Effector memory CD8-positive, alpha-beta T cell (primary cell): ENCODE measurements around the gene CAGE1.
"Not testable (repeated sequence)": the region's sequence is repeated elsewhere in the genome, so short reads cannot be mapped to it uniquely, and the experiment has no call there.

Source experiments
- ATAC-seq: fragments of 150-1000 bp; cut with Tn5 transposase; replicated peaks from 2 replicates; pipeline ENCODE4 v1.10.0; 2021; ENCODE audit warnings: mild to moderate bottlenecking, moderate library complexity
- DNase-seq, 3 experiments: peaks; one replicate each; pipeline ENCODE4 v3.0.0; 2021
- H3K27ac Mint-ChIP-seq, 2 donors: one replicate each; pipeline ENCODE4 v1.8.0; 2022; ENCODE audit warnings: mild to moderate bottlenecking in 2 of 2, mixed read lengths in 2 of 2, moderate library complexity in 2 of 2
- H3K27me3 Mint-ChIP-seq, 2 donors: one replicate each; pipeline ENCODE4 v1.8.0; 2022; ENCODE audit warnings: mixed read lengths in 2 of 2
- H3K36me3 Mint-ChIP-seq: one replicate; pipeline ENCODE4 v1.8.0; 2022; ENCODE audit warnings: mild to moderate bottlenecking, moderate library complexity, mixed read lengths; ENCODE audit not compliant: insufficient read depth
- H3K4me1 Mint-ChIP-seq, 2 donors: one replicate each; pipeline ENCODE4 v1.8.0; 2022; ENCODE audit warnings: low read depth in 2 of 2, mixed read lengths in 2 of 2
- H3K4me3 Mint-ChIP-seq, 2 donors: one replicate each; pipeline ENCODE4 v1.8.0; 2022; ENCODE audit warnings: mild to moderate bottlenecking in 2 of 2, mixed read lengths in 2 of 2, moderate library complexity in 2 of 2
- H3K9me3 Mint-ChIP-seq, 2 donors: one replicate each; pipeline ENCODE4 v1.8.0; 2022; ENCODE audit warnings: mixed read lengths in 2 of 2

The CAGE1 gene

DNA sequence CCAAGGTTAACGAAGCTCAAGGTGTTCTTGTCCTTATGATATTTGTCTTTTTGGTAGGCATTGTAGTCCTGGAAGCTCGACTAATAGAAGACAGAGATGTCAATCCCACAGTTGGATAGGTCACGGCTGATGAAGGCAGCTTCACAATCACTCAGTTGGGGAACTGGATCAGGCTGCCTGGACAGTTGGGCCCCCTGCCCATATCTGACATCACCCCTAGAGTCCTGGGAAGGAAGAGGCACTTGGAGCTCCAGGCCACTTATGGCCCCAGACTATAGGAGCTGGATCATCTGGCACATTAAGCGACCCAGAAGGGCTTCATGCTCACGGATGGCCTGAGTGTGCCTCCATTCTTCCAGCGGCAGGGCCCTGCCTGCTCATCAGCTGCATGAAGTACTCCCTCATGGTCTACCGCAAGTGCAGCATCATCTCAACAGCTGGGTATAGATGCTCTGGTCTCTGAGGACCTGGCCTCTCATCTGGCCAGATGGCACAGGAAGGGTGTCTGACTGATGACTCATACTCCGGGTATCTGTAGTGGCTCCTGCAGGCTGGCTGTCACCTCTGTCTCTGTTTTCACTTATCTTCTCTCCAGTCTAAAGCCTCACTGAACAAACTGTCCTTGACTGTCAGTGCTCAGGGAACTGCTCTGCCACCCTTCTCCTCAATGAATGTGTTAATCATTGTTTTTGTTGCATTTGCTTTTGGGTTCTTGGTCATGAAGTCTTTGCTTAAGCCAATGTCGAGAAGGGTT, 47.4 kb downstream of the CAGE1 start:
- Mint-ChIP-seq H3K36me3 (peaks cover 3% of the 10 kb centered on the region), H3K27me3 (peaks cover 27 to 48% of the 10 kb centered on the region in 2 donors), H3K9me3 (no peaks in the 10 kb centered on the region), H3K4me1 (no peaks in the 10 kb centered on the region), H3K27ac (no peak overlapping the region), H3K4me3 (no peak overlapping the region)
- DNase-seq: no peak
- no peak for ATAC-seq

GRCh38 chr6:7341271-7341670, 48.3 kb downstream of the CAGE1 start:
- no peak for ATAC-seq
- no peaks in the 10 kb centered on the region for H3K9me3 Mint-ChIP-seq
- DNase-seq: no peak
- H3K4me3 Mint-ChIP-seq: no peak overlapping the region
- peaks cover 27 to 48% of the 10 kb centered on the region in 2 donors for H3K27me3 Mint-ChIP-seq
- H3K4me1 Mint-ChIP-seq: no peaks in the 10 kb centered on the region
- peaks cover 3% of the 10 kb centered on the region for H3K36me3 Mint-ChIP-seq
- no peak overlapping the region for H3K27ac Mint-ChIP-seq

DNA sequence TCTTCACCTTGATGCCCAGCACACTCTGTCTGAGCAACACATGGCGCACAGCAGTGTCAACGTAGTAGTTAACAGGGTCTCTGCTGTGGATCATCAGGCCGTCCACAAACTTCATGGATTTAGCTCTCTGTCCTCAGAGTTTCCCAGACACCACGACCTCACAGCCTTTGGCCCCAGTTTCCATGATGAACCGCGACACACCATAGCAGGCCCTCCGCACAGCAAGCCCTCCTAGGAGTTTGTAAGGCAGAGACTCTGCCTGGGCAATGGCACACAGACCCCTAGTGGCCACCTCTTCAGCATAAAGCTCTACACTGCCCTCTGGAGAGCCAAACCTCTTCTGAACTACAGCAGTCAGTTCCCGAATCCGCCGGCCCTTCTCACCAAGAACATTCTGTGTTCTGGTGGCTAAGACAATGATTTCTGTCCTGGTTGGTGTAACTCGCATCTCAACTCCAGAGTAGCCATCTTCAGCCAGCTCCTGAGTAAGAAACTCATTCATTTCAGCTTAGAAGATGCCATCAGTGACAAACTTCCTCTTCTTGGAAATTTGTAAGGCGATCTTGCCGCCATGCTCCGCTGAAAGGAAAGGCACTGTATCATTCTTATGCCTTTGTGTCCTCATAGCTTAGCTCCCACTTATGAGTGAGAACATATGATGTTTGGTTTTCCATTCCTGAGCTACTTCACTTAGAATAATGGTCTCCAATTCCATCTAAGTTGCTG, 50.4 kb downstream of the CAGE1 start:
- ATAC-seq: peak; percentile 47
- not testable (repeated sequence) for H3K36me3 Mint-ChIP-seq

GRCh38 chr6:7338031-7338430, 51.5 kb downstream of the CAGE1 start:
- Mint-ChIP-seq H3K4me1 (no peaks in the 10 kb centered on the region), H3K4me3 (no peak overlapping the region), H3K27me3 (peaks cover 17 to 37% of the 10 kb centered on the region in 2 donors), H3K9me3 (no peaks in the 10 kb centered on the region), H3K36me3 (peaks cover 3% of the 10 kb centered on the region), H3K27ac (no peak overlapping the region)
- DNase-seq (no peak), ATAC-seq (no peak)

More for the DNA sequence above, 50.4 kb downstream of the CAGE1 start:
- not testable (repeated sequence) for H3K4me3 Mint-ChIP-seq, H3K4me1 Mint-ChIP-seq, H3K27ac Mint-ChIP-seq, H3K9me3 Mint-ChIP-seq
- peak in 1 of 3 experiments; percentile 14 for DNase-seq
- peaks cover 27 to 48% of the 10 kb centered on the region in 2 donors for H3K27me3 Mint-ChIP-seq

DNA sequence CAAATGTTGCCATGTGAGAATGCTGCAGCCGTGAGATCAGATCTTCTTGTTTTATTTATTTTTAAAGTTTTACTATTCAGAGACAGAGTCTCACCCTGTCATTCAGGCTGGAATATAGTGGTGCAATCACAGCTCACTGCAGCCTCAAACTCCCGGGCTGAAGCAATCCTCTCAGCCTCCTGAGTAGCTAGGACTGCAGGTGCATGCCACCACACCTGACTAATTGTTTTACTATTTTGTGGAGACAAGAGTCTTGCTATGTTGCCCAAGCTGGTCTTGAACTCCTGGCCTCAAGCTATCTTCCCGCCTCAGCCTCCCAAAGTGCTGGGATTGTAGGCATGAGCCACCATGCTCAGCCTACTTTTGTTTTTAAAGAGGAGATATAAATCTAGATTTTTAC, 54.0 kb downstream of the CAGE1 start:
- Mint-ChIP-seq H3K27me3 (peaks cover 10 to 19% of the 10 kb centered on the region in 2 donors), H3K36me3 (peaks cover 3% of the 10 kb centered on the region), H3K4me1 (no peaks in the 10 kb centered on the region), H3K9me3 (no peaks in the 10 kb centered on the region), H3K4me3 (no peak overlapping the region), H3K27ac (no peak overlapping the region)
- DNase-seq (no peak), ATAC-seq (no peak)

DNA sequence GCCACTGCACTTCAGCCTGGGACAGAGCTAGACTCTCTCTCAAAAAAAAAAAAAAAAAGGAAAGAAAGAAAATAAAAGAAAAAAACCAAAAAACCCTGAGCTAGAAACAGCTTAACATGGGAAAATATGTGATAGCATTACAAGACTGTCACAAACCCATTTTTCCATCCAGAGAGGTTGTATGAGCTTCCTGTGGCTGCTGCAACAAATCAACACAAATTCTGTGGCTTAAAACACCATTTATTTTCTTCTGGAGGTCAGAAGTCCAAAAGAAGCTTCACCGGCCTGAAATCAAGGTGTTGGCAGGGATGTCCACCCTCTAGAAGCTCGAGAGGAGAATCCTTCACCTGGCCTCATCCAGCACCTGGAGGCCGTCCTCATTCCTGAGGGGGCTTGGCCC, 54.9 kb downstream of the CAGE1 start:
- Mint-ChIP-seq H3K27ac (no peak overlapping the region), H3K36me3 (peaks cover 3% of the 10 kb centered on the region), H3K4me1 (no peaks in the 10 kb centered on the region), H3K4me3 (no peak overlapping the region), H3K27me3 (peaks cover 10 to 16% of the 10 kb centered on the region in 2 donors), H3K9me3 (no peaks in the 10 kb centered on the region)
- no peak for ATAC-seq
- DNase-seq: no peak

GRCh38 chr6:7332090-7332745, 57.3 kb downstream of the CAGE1 start:
- Mint-ChIP-seq H3K27ac (no peak overlapping the region), H3K9me3 (no peaks in the 10 kb centered on the region), H3K27me3 (peaks cover 7 to 10% of the 10 kb centered on the region in 2 donors), H3K4me3 (no peak overlapping the region), H3K4me1 (no peaks in the 10 kb centered on the region), H3K36me3 (no peaks in the 10 kb centered on the region)
- DNase-seq: no peak
- ATAC-seq: no peak

- H3K4me3 Mint-ChIP-seq: no peak overlapping the region
- no peaks in the 10 kb centered on the region for H3K9me3 Mint-ChIP-seq
- DNase-seq (no peak), ATAC-seq (no peak)
- H3K27me3 Mint-ChIP-seq: peaks cover 7 to 10% of the 10 kb centered on the region in 2 donors
- no peaks in the 10 kb centered on the region for H3K4me1 Mint-ChIP-seq
- no peaks in the 10 kb centered on the region for H3K36me3 Mint-ChIP-seq
- no peak overlapping the region for H3K27ac Mint-ChIP-seq
Observed at GRCh38 chr6:7331452-7331851, 58.1 kb downstream of the CAGE1 start.

GRCh38 chr6:7328243-7328642, 61.3 kb downstream of the CAGE1 start:
- H3K36me3 Mint-ChIP-seq: no peaks in the 10 kb centered on the region
- no peaks in the 10 kb centered on the region for H3K9me3 Mint-ChIP-seq
- H3K4me3 Mint-ChIP-seq: no peak overlapping the region
- no peak overlapping the region for H3K27ac Mint-ChIP-seq
- no peak for ATAC-seq
- DNase-seq: no peak
- H3K27me3 Mint-ChIP-seq: peaks cover 19 to 22% of the 10 kb centered on the region in 2 donors
- peaks cover 0 to 5% of the 10 kb centered on the region in 2 donors for H3K4me1 Mint-ChIP-seq

DNA sequence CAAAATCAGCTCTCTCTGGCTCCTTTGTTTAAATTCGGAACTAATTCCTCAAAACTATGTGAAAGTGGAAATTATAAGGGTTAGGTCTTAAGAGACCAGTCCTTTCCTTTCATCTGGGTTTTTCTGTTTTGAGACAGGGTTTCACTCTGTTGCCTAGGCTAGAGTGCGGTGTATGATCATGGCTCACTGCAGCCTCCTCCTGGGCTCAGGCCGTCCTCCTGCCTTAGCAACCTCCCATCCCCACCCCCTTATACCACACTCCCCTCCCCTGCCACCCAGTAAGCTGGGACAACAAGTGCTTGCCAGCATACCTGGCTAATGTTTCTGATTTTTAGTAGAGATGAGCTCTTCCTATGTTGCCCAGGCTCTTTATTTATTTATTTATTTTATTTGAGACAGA, 63.8 kb downstream of the CAGE1 start:
- no peak overlapping the region for H3K4me3 Mint-ChIP-seq
- no peaks in the 10 kb centered on the region for H3K9me3 Mint-ChIP-seq
- no peak overlapping the region for H3K27ac Mint-ChIP-seq
- peaks cover 0 to 5% of the 10 kb centered on the region in 2 donors for H3K4me1 Mint-ChIP-seq
- H3K36me3 Mint-ChIP-seq: no peaks in the 10 kb centered on the region
- no peak for DNase-seq
- H3K27me3 Mint-ChIP-seq: peaks cover 19 to 22% of the 10 kb centered on the region in 2 donors
- no peak for ATAC-seq

GRCh38 chr6:7324520-7324919, 65.0 kb downstream of the CAGE1 start:
- Mint-ChIP-seq H3K27me3 (peaks cover 19 to 22% of the 10 kb centered on the region in 2 donors), H3K9me3 (no peaks in the 10 kb centered on the region), H3K4me1 (peaks cover 0 to 5% of the 10 kb centered on the region in 2 donors), H3K36me3 (no peaks in the 10 kb centered on the region), H3K27ac (no peak overlapping the region), H3K4me3 (no peak overlapping the region)
- peak; percentile 16 for ATAC-seq
- DNase-seq: no peak

DNA sequence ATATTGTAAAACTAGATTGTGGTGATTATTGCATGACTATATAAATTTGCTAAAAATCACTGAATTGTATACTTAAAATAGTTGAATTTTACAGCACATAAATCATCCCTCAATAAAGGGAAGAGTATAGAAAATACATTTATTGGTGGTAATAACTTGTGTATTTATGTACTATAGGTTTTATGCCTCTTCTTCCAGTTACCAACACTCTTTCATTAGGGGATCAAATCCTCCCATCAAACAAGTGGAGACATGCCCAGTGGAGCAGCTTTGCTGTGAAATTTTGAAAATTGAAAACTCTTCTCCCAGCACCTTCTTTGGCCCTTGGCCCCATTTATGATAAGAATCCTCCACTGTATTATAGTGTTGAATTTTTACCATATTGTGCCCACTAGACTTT, 66.5 kb downstream of the CAGE1 start:
- peaks cover 0 to 5% of the 10 kb centered on the region in 2 donors for H3K4me1 Mint-ChIP-seq

DNA sequence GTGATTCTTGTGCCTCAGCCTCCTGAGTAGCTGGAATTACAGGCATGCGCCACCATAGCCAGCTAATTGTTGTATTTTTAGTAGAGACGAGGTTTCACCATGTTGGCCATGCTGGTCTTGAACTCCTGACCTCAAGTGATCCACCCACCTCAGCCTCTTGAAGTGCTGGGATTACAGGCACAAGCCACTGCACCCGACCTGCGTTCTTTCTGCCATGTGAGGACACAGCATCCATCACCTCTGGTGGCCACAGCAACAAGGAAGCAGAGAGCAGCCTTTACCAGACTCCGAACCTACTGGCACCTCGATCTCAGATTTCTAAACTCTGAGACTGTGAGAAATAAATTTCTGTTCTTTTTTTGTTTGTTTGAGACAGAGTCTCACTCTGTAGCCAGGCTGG, 67.7 kb downstream of the CAGE1 start:
- ATAC-seq, DNase-seq, H3K36me3 Mint-ChIP-seq, H3K4me3 Mint-ChIP-seq, H3K4me1 Mint-ChIP-seq, H3K27ac Mint-ChIP-seq, H3K9me3 Mint-ChIP-seq: not testable (repeated sequence)
- H3K27me3 Mint-ChIP-seq: peaks cover 9 to 15% of the 10 kb centered on the region in 2 donors

More for the DNA sequence above, 66.5 kb downstream of the CAGE1 start:
- Mint-ChIP-seq H3K4me3 (no peak overlapping the region), H3K27me3 (peaks cover 13 to 17% of the 10 kb centered on the region in 2 donors), H3K9me3 (no peaks in the 10 kb centered on the region), H3K36me3 (no peaks in the 10 kb centered on the region), H3K27ac (no peak overlapping the region)
- ATAC-seq (no peak), DNase-seq (no peak)
